Superior temporal gyrus (tissue), 1 donor: Measurements from ENCODE around the gene CCDC102A.
"Not testable (repeated sequence)": the region's sequence is repeated elsewhere in the genome, so short reads cannot be mapped to it uniquely, and the experiment has no call there.

Experiments used
- DNase-seq: peaks from one replicate; pipeline ENCODE4 v3.0.0-alpha.2; 2016; ENCODE audit errors: extremely low spot score

CCDC102A gene

GRCh38 chr16:57565461-57565860 lies 29.1 kb upstream of the CCDC102A start:
- DNase-seq: no peak

GRCh38 chr16:57564571-57565270 lies 28.4 kb upstream of the CCDC102A start:
- no peak for DNase-seq

GRCh38 chr16:57563761-57564160 lies 27.4 kb upstream of the CCDC102A start:
- DNase-seq: no peak

- no peak for DNase-seq
These were observed 27.0 kb upstream of the CCDC102A start for GRCh38 chr16:57563487-57563750.

- DNase-seq: no peak
These were observed 26.5 kb upstream of the CCDC102A start for GRCh38 chr16:57562669-57563486.

- DNase-seq: no peak
These were observed 25.7 kb upstream of the CCDC102A start for GRCh38 chr16:57562066-57562465.

- no peak for DNase-seq
These were observed 22.9 kb upstream of the CCDC102A start for GRCh38 chr16:57559072-57559790.

GRCh38 chr16:57556941-57557541 lies 20.7 kb upstream of the CCDC102A start:
- DNase-seq: no peak

GRCh38 chr16:57555831-57556230 lies 19.5 kb upstream of the CCDC102A start:
- DNase-seq: no peak

- DNase-seq: no peak
These were observed 14.7 kb upstream of the CCDC102A start for GRCh38 chr16:57551057-57551456.

- DNase-seq: no peak
These were observed 13.4 kb upstream of the CCDC102A start for GRCh38 chr16:57549730-57550129.

- DNase-seq: no peak
These were observed 12.0 kb upstream of the CCDC102A start for GRCh38 chr16:57548408-57548807.

GRCh38 chr16:57547524-57547923 lies 11.2 kb upstream of the CCDC102A start:
- DNase-seq: not testable (repeated sequence)

GRCh38 chr16:57544124-57544653 lies 7.8 kb upstream of the CCDC102A start:
- no peak for DNase-seq

- no peak for DNase-seq
These were observed 5.5 kb upstream of the CCDC102A start for GRCh38 chr16:57541754-57542435.

GRCh38 chr16:57540906-57541753 lies 4.8 kb upstream of the CCDC102A start:
- DNase-seq: no peak

GRCh38 chr16:57540387-57540786 lies 4.0 kb upstream of the CCDC102A start:
- DNase-seq: no peak

- no peak for DNase-seq
These were observed 2.9 kb upstream of the CCDC102A start for GRCh38 chr16:57539072-57539796.

GRCh38 chr16:57538235-57538721 lies 1.9 kb upstream of the CCDC102A start:
- DNase-seq: no peak
